H1 (cell line): ENCODE measurements around the gene PITPNB. TPM values are rescaled to one million over a fixed set of nuclear protein-coding genes. Genes with fewer than 3 reads are reported as not detected.
A peak's percentile ranks its signal among the peaks of the same experiment; 100 is the strongest.

Experiments
- CTCF ChIA-PET: fragments of 300-600 bp; sonication (Branson Sonifier 250); formaldehyde crosslinking; loops from one replicate; lab custom pipeline; 2021; ENCODE audit not compliant: partially characterized antibody; lab: Charles Lee
- POLR2A ChIA-PET: fragments of 300-600 bp; sonication (Branson Sonifier 250); formaldehyde crosslinking; loops from one replicate; lab custom pipeline; 2021; ENCODE audit warnings: inconsistent platforms; ENCODE audit not compliant: partially characterized antibody; lab: Charles Lee
- DNase-seq, 2 experiments: peaks; one replicate each; pipeline versions ENCODE4 v3.0.0 to v3.0.0-alpha.2; 2010 to 2022; ENCODE audit warnings: low spot score in 2 of 2, low read depth in 1 of 2, mixed read lengths in 1 of 2
- FAIRE-seq: peaks from 2 replicates; lab custom pipeline; 2011; peaks lifted over from hg19 to GRCh38; lab: Jason Lieb, UNC
- H2AFZ ChIP-seq: 2 replicates; pipeline ENCODE4 v1.8.1; 2012; ENCODE audit warnings: low read length, inconsistent platforms
- H2AK5ac ChIP-seq: 2 replicates; pipeline ENCODE4 v1.6.1; 2013; ENCODE audit warnings: low read depth, low read length
- H2BK120ac ChIP-seq: replicated peaks from 2 replicates; pipeline ENCODE3; 2013; ENCODE audit warnings: low read depth, low read length, inconsistent platforms
- H2BK12ac ChIP-seq: 2 replicates; pipeline ENCODE4 v1.6.1; 2013; ENCODE audit warnings: low read depth, low read length
- H2BK15ac ChIP-seq: 2 replicates; pipeline ENCODE4 v1.6.1; 2013; ENCODE audit warnings: low read length
- H2BK20ac ChIP-seq: 2 replicates; pipeline ENCODE4 v1.6.1; 2013; ENCODE audit warnings: low read length
- H2BK5ac ChIP-seq: 2 replicates; pipeline ENCODE4 v1.6.1; 2013; ENCODE audit warnings: low read depth, low read length
- H3K14ac ChIP-seq: 2 replicates; pipeline ENCODE4 v1.6.1; 2013; ENCODE audit warnings: inconsistent platforms; ENCODE audit not compliant: insufficient read length
- H3K18ac ChIP-seq: 2 replicates; pipeline ENCODE4 v1.6.1; 2013; ENCODE audit warnings: low read length; ENCODE audit errors: extremely low read depth
- H3K23ac ChIP-seq: 2 replicates; pipeline ENCODE4 v1.6.1; 2013; ENCODE audit warnings: inconsistent platforms; ENCODE audit not compliant: insufficient read length
- H3K23me2 ChIP-seq: 2 replicates; pipeline ENCODE4 v1.6.1; 2013; ENCODE audit warnings: low read depth, low read length
- H3K27ac ChIP-seq: 2 replicates; pipeline ENCODE4 v1.6.1; 2011; ENCODE audit warnings: low read depth, low read length, inconsistent platforms
- H3K27me3 ChIP-seq, 4 experiments: replicated peaks in 1 of 4; 1 replicate in 1 of 4; 2 replicates in 3 of 4; pipeline versions ENCODE4 v1.6.1 to v1.8.1; 2011 to 2013; ENCODE audit warnings: low read length in 3 of 4, mild to moderate bottlenecking in 3 of 4, inconsistent platforms in 2 of 4, mixed read lengths in 2 of 4, moderate library complexity in 1 of 4; ENCODE audit not compliant: control insufficient read depth in 3 of 4, insufficient read depth in 3 of 4; ENCODE audit errors: extremely low read depth in 1 of 4
- H3K36me3 ChIP-seq, 4 experiments: 2 replicates each; pipeline versions ENCODE4 v1.6.1 to v1.8.1; 2011 to 2013; ENCODE audit warnings: mild to moderate bottlenecking in 4 of 4, low read length in 3 of 4, moderate library complexity in 2 of 4, control low read depth in 1 of 4, inconsistent platforms in 1 of 4; ENCODE audit not compliant: insufficient read depth in 4 of 4, control insufficient read depth in 2 of 4
- H3K4ac ChIP-seq: replicated peaks from 2 replicates; pipeline ENCODE3; 2013; ENCODE audit warnings: low read length, low read depth, mixed read lengths, inconsistent platforms; ENCODE audit not compliant: insufficient read length
- H3K4me1 ChIP-seq, 4 experiments: replicated peaks in 1 of 4; 1 replicate in 1 of 4; 2 replicates in 3 of 4; pipeline versions ENCODE4 v1.6.1 to v1.8.1; 2011 to 2013; ENCODE audit warnings: low read length in 3 of 4, inconsistent platforms in 2 of 4, mixed read lengths in 1 of 4; ENCODE audit not compliant: insufficient read depth in 4 of 4, control insufficient read depth in 3 of 4
- H3K4me2 ChIP-seq, 2 experiments: 2 replicates each; pipeline versions ENCODE4 v1.6.1 to v1.8.1; 2011 to 2013; ENCODE audit warnings: low read depth in 2 of 2, low read length in 2 of 2, control low read depth in 1 of 2, inconsistent platforms in 1 of 2, mild to moderate bottlenecking in 1 of 2; ENCODE audit not compliant: insufficient read depth in 1 of 2
- H3K4me3 ChIP-seq, 4 experiments: fragments of 200-600, 300-600 bp in 1 of 4; sonication (generic), shearing (Covaris generic), sonication (Bioruptor Twin) in 1 of 4; 2 replicates each; pipeline versions ENCODE4 v1.5.1 to v1.8.1; 2011 to 2016; ENCODE audit warnings: low read length in 4 of 4, low read depth in 3 of 4, control low read depth in 2 of 4, inconsistent platforms in 2 of 4, mild to moderate bottlenecking in 2 of 4, mixed read lengths in 1 of 4, moderate library complexity in 1 of 4; ENCODE audit not compliant: insufficient read depth in 2 of 4; ENCODE audit errors: extremely low read depth in 1 of 4
- H3K56ac ChIP-seq: replicated peaks from 2 replicates; pipeline ENCODE3; 2013; ENCODE audit warnings: low read depth, mild to moderate bottlenecking, mixed read lengths, low read length, inconsistent platforms; ENCODE audit not compliant: insufficient read length
- H3K79me1 ChIP-seq: 2 replicates; pipeline ENCODE4 v1.6.1; 2013; ENCODE audit warnings: low read depth, low read length, control low read depth
- H3K79me2 ChIP-seq, 2 experiments: 2 replicates each; pipeline versions ENCODE4 v1.6.1 to v1.8.1; 2012 to 2013; ENCODE audit warnings: low read length in 2 of 2, mild to moderate bottlenecking in 2 of 2, inconsistent platforms in 1 of 2; ENCODE audit not compliant: insufficient read depth in 2 of 2, control insufficient read depth in 1 of 2
- H3K9ac ChIP-seq, 4 experiments: replicated peaks in 1 of 4; 1 replicate in 1 of 4; 2 replicates in 3 of 4; pipeline versions ENCODE4 v1.6.1 to v1.8.1; 2011 to 2013; ENCODE audit warnings: low read depth in 3 of 4, low read length in 3 of 4, control low read depth in 2 of 4, mild to moderate bottlenecking in 2 of 4, moderate library complexity in 2 of 4, inconsistent platforms in 1 of 4; ENCODE audit errors: extremely low read depth in 1 of 4
- H3K9me3 ChIP-seq, 2 experiments: 2 replicates each; pipeline versions ENCODE4 v1.6.1 to v1.8.1; 2012 to 2013; ENCODE audit warnings: mild to moderate bottlenecking in 2 of 2, moderate library complexity in 2 of 2, control low read depth in 1 of 2, inconsistent platforms in 1 of 2, low read depth in 1 of 2, low read length in 1 of 2, mixed read lengths in 1 of 2; ENCODE audit not compliant: insufficient read depth in 2 of 2
- H4K20me1 ChIP-seq, 2 experiments: replicated peaks in 1 of 2; 2 replicates each; pipeline versions ENCODE3 to v1.8.1; 2011 to 2013; ENCODE audit warnings: inconsistent platforms in 2 of 2, low read length in 2 of 2, mild to moderate bottlenecking in 1 of 2; ENCODE audit not compliant: insufficient read depth in 2 of 2, control insufficient read depth in 1 of 2
- H4K5ac ChIP-seq: 2 replicates; pipeline ENCODE4 v1.6.1; 2013; ENCODE audit warnings: low read length, low read depth, mixed read lengths, inconsistent platforms; ENCODE audit not compliant: insufficient read length
- H4K8ac ChIP-seq: 2 replicates; pipeline ENCODE4 v1.8.0; 2013; ENCODE audit warnings: mild to moderate bottlenecking, moderate library complexity, low read length, inconsistent platforms; ENCODE audit not compliant: insufficient read depth; ENCODE audit errors: extremely low read depth
- H4K91ac ChIP-seq: replicated peaks from 2 replicates; pipeline ENCODE3; 2013; ENCODE audit warnings: low read length, mixed read lengths, inconsistent platforms; ENCODE audit not compliant: insufficient read length
- CBX8 ChIP-seq: fragments of 300-800, 300-1000 bp; sonication (generic); IDR thresholded peaks from 2 replicates; pipeline ENCODE4 v1.7.1; 2016; ENCODE audit warnings: low read depth, low read length, borderline replicate concordance
- KDM1A ChIP-seq: fragments of 200-600, 300-600 bp; sonication (generic); IDR thresholded peaks from 2 replicates; pipeline ENCODE4 v1.7.1; 2016; ENCODE audit warnings: mild to moderate bottlenecking, low read length, borderline replicate concordance
- RXRA ChIP-seq: IDR thresholded peaks from 2 replicates; pipeline ENCODE4 v1.6.1; 2011; ENCODE audit warnings: low read depth, mild to moderate bottlenecking, low read length, moderate library complexity; ENCODE audit not compliant: insufficient read depth
- SP1 ChIP-seq: IDR thresholded peaks from 2 replicates; pipeline ENCODE4 v1.6.1; 2011; ENCODE audit warnings: low read depth, low read length
- TAF1 ChIP-seq: IDR thresholded peaks from 2 replicates; pipeline ENCODE4 v1.6.1; 2011; ENCODE audit warnings: mild to moderate bottlenecking, low read depth, low read length
- WGBS, 2 experiments: shearing (Covaris generic) in 1 of 2; methylation state at CpG; one replicate each; pipeline versions ENCODE4 v1.1.6 to v1.1.7; 2013 to 2015; ENCODE audit warnings: low lambda C conversion rate in 2 of 2, mixed read lengths in 2 of 2, inconsistent platforms in 1 of 2, low coverage in 1 of 2, missing lambda C conversion rate in 1 of 2; ENCODE audit not compliant: insufficient replicate concordance in 2 of 2, insufficient coverage in 1 of 2, insufficient read length in 1 of 2; ENCODE audit errors: extremely low coverage in 1 of 2, missing lambda C conversion rate in 1 of 2; 5-methylcytosine and 5-hydroxymethylcytosine counted together
- polyA plus RNA-seq, 7 experiments: library from polyadenylated mRNA; depleted of rRNA in 3 of 7; stranded (reverse) in 5 of 7; unstranded in 2 of 7; fragments of >200 nt in 5 of 7; fragments of 200-250 nt in 2 of 7; gene quantifications; 1 replicate in 5 of 7; 2 replicates in 1 of 7; 4 replicates in 1 of 7; pipeline versions ENCODE4 v1.2.1 to v1.2.3, GENCODE V29; 2011 to 2013; ENCODE audit warnings: missing spikeins in 2 of 7, mixed read lengths in 2 of 7
- total RNA-seq: library from RNA; stranded (reverse); fragmentation: NEBNext Ultra II Directional; extraction: Animal tissue kit (Norgen Biotek cat#: 25700); gene quantifications from 2 replicates; pipeline ENCODE4 v1.2.1, GENCODE V29; 2021
- TF ChIP-seq, protein P1 (sequence below): IDR thresholded peaks from 2 replicates; pipeline ENCODE4 v1.6.1; 2012; ENCODE audit warnings: inconsistent platforms

The PITPNB gene
- total and polyA plus RNA-seq, 2 of the 8 experiments (the other 6 are each of a cell fraction or from before 2014, with no cell fraction given), result 24.6 to 89.3 TPM

DNA sequence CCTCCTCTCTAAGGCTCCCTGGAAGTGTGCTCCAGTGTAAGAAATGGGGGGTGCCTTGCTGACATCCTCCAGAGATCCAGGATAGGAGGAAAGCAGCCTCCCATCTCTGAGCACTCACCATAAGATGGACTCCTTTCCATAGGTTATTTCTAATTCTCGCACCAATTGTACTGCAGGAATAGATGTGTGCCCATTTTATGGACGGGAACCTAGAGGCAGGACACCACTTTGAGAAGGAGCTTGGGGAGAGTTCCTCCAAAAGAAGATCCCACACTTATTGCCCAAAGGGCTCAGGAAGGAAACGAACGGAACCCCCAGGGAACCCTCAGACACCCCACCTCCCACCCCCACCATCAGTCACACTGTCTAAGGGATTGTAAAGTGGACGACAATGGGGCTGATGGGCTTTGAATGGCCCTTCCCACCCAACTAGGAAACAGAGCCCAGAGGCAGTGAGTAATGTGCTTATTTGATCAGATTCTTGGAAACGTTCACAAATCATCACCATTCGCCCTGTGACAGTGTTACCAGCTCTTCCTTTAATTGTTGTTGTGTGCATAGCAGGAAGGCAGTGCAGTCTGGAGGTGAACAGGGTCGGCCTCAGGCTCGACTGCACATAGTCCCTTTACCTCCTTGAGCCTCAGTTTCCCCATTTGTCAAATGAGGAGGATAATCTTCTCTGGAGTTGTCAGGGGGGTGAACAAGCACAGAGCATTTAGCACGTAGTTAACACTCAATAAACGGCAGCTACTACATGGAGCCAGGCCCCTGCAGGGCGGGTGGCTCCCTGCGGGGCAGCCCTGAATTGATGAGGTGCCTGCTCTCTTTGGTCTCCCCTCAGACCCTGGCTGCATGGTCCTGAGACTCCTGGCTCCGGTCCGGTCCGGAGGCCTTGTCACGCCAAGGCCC is 109.1 kb downstream of the PITPNB start:
- H4K20me1 ChIP-seq, result no peaks in the 10 kb centered on the region
- H3K79me2 ChIP-seq, result no peaks in the 10 kb centered on the region
- H3K4me2 ChIP-seq, result no peak overlapping the region
- H2BK5ac ChIP-seq, result no peak overlapping the region
- H4K91ac ChIP-seq, result no peak overlapping the region
- no peak overlapping the region for H2BK120ac ChIP-seq
- POLR2A ChIA-PET, result interaction anchor here (1.0 kb wide), 1 partner anchor 9 kb away, joined by 3 read pairs; the partner anchor contains the start of gene MN1
- DNase-seq, result no peak
- no peak overlapping the region for H3K27ac ChIP-seq
- no peak overlapping the region for H3K14ac ChIP-seq
- H3K23me2 ChIP-seq, result peaks cover 2% of the 10 kb centered on the region; the same call in 1 of the 2 replicates
- peaks cover 2 to 11% (median 6%) of the 10 kb centered on the region in 4 experiments; a peak in 5 of 7 replicates for H3K4me1 ChIP-seq
- no peak overlapping the region for H2AFZ ChIP-seq
- H3K23ac ChIP-seq, result no peak overlapping the region
- H2BK20ac ChIP-seq, result no peak overlapping the region
- no peak overlapping the region for H3K4me3 ChIP-seq
- no peak overlapping the region for H2AK5ac ChIP-seq
- H3K4ac ChIP-seq, result no peak overlapping the region
- no peak overlapping the region for H3K9ac ChIP-seq
- CTCF ChIA-PET, result interaction anchor here (0.8 to 1.7 kb wide), 8 partner anchors 14 to 273 kb away, joined by 3 to 6 read pairs (median 3); no protein-coding TSS in a partner anchor
- no peaks in the 10 kb centered on the region for H3K79me1 ChIP-seq
- TF ChIP-seq KDM1A (peak; percentile 77), SP1 (no peak), TAF1 (no peak), CBX8 (no peak), RXRA (no peak)
- TF ChIP-seq, protein P1, sequence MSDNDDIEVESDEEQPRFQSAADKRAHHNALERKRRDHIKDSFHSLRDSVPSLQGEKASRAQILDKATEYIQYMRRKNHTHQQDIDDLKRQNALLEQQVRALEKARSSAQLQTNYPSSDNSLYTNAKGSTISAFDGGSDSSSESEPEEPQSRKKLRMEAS, result no peak
- H3K56ac ChIP-seq, result no peak overlapping the region
- FAIRE-seq, result no peak
- WGBS, 2 experiments, result 84% methylated on average over 17 of the region's 17 CpGs; no CpG with 5 or more reads in 1 of the 2 experiments
- H2BK15ac ChIP-seq, result no peak overlapping the region
- no peak overlapping the region; the same call in 1 of the 2 replicates for H3K18ac ChIP-seq
- H3K36me3 ChIP-seq, result no peaks in the 10 kb centered on the region
- no peak overlapping the region for H2BK12ac ChIP-seq
- H3K9me3 ChIP-seq, result no peaks in the 10 kb centered on the region
- no peak overlapping the region; the same call in 1 of the 2 replicates for H4K8ac ChIP-seq
- H4K5ac ChIP-seq, result no peak overlapping the region
- H3K27me3 ChIP-seq, result peaks cover 0 to 3% (median 0%) of the 10 kb centered on the region in 4 experiments; a peak in 4 of 7 replicates
